Stimulated activated effector memory CD8-positive, alpha-beta T cell treated with anti-CD3 and anti-CD28 coated beads, Interleukin-12 subunit alpha, Interleukin-12 subunit beta, amount 100 ng/mL, for 72 hours (primary cell): Measurements from ENCODE around the gene NEURL1.
A peak's percentile ranks its signal among the peaks of the same experiment; 100 is the strongest.
"Not testable (repeated sequence)": the region's sequence is repeated elsewhere in the genome, so short reads cannot be mapped to it uniquely, and the experiment has no call there.

Experiments used
- ATAC-seq: fragments of 150-1000 bp; cut with Tn5 transposase; 2 replicates; pipeline ENCODE4 v1.10.0; 2021
- DNase-seq, 2 donors: peaks; one replicate each; pipeline ENCODE4 v3.0.0; 2021 to 2022; ENCODE audit warnings: low spot score in 2 of 2
- H3K27ac Mint-ChIP-seq: one replicate; pipeline ENCODE4 v1.8.0; 2022; ENCODE audit warnings: mild to moderate bottlenecking, mixed read lengths
- H3K36me3 Mint-ChIP-seq: one replicate; pipeline ENCODE4 v1.8.0; 2022; ENCODE audit warnings: mild to moderate bottlenecking, mixed read lengths
- H3K4me1 Mint-ChIP-seq: one replicate; pipeline ENCODE4 v1.8.0; 2022; ENCODE audit warnings: mixed read lengths
- H3K4me3 Mint-ChIP-seq: one replicate; pipeline ENCODE4 v1.8.0; 2022; ENCODE audit warnings: mild to moderate bottlenecking, mixed read lengths
- H3K9me3 Mint-ChIP-seq: one replicate; pipeline ENCODE4 v1.8.0; 2022; ENCODE audit warnings: mixed read lengths

Gene NEURL1

DNA sequence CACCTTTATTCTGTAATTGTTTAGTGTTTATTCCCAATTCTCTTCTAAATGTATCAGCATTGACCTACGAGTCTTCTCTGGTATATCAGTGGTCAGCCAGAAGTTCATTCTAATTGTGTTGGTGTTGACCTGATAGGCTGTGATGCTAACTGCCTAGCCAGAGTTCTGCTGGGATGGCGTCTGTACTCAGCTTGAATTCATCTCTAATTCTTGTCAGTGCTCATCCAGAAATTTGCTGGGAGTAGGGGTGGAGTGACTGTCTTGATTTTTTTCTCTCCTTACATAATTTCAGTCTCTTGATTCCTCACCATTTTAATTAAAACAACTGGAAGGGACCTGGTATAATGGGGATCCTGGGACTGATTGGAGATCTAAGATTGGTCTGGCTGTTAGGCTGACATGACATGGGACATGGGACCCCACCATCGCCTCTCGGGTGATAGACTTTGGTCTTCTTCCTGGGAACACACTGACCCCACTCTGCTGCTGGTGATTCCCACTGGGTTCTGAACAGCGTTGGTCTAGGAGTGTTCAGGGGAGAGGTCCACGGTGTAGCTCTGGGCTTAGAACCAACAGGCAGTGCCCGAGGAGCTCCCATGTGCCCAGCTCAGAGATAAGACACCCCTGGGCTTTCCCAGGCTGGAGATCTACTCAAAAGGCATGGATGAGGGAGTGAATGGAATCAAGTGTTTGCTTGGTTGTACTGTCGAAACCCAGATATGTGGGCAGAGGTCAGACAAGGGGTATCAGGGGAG is 3.8 kb downstream of the NEURL1 start:
- ATAC-seq, result no peak
- H3K4me3 Mint-ChIP-seq, result no peak overlapping the region
- no peak overlapping the region for H3K27ac Mint-ChIP-seq
- H3K9me3 Mint-ChIP-seq, result no peaks in the 10 kb centered on the region
- DNase-seq, result no peak
- H3K4me1 Mint-ChIP-seq, result peaks cover 19% of the 10 kb centered on the region
- no peaks in the 10 kb centered on the region for H3K36me3 Mint-ChIP-seq

DNA sequence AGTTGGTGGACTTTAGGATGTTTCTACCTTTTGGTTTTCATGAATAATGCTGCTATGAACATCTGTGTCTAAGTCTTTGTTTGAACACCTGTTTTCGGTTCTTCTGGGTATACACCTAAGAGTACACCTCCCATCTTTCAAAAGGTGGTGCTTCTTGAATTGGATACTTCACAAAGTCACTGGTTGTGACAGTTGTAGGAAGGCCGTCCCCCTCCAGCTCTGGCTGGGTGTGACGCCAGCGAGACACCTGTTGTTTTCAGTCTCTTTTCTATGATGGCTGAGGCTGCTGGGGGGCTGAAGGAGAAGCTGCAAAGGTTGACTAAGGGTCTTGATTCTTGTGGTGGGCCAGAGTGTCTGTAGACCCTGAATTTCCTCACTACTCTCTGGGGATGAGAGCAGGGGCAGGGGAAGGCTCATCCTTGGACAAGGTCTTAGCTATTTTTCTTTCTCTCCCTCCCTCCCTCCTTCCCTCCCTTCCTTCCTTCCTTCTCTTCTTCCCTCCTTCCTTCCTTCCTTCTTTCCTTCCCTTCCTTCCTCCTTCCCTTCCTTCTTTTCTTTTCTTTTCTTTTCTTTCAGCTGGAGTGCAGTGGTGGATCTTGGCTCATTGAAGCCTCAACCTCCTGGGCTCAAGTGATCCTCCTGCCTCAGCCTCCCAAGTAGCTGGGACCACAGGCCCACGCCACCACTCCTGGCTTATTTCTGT is 5.6 kb downstream of the NEURL1 start:
- peak overlapping the region; percentile 40 for H3K27ac Mint-ChIP-seq
- DNase-seq, result no peak
- H3K4me3 Mint-ChIP-seq, result no peak overlapping the region
- ATAC-seq, result no peak
- H3K4me1 Mint-ChIP-seq, result peaks cover 24% of the 10 kb centered on the region
- H3K9me3 Mint-ChIP-seq, result no peaks in the 10 kb centered on the region
- peaks cover 9% of the 10 kb centered on the region for H3K36me3 Mint-ChIP-seq

GRCh38 chr10:103499881-103500280 is 6.4 kb downstream of the NEURL1 start:
- Mint-ChIP-seq H3K27ac (no peak overlapping the region), H3K4me3 (no peak overlapping the region), H3K36me3 (peaks cover 14% of the 10 kb centered on the region), H3K4me1 (peaks cover 29% of the 10 kb centered on the region), H3K9me3 (no peaks in the 10 kb centered on the region)
- DNase-seq (no peak), ATAC-seq (no peak)

GRCh38 chr10:103500481-103500880 is 7.0 kb downstream of the NEURL1 start:
- Mint-ChIP-seq H3K9me3 (no peaks in the 10 kb centered on the region), H3K4me1 (peaks cover 29% of the 10 kb centered on the region), H3K36me3 (peaks cover 14% of the 10 kb centered on the region), H3K27ac (no peak overlapping the region), H3K4me3 (no peak overlapping the region)
- DNase-seq (no peak), ATAC-seq (no peak)

- Mint-ChIP-seq H3K4me1 (peaks cover 29% of the 10 kb centered on the region), H3K4me3 (no peak overlapping the region), H3K36me3 (peaks cover 14% of the 10 kb centered on the region), H3K27ac (no peak overlapping the region), H3K9me3 (no peaks in the 10 kb centered on the region)
- no peak for DNase-seq
- ATAC-seq, result no peak
Observed at GRCh38 chr10:103501186-103501585, 7.7 kb downstream of the NEURL1 start.

DNA sequence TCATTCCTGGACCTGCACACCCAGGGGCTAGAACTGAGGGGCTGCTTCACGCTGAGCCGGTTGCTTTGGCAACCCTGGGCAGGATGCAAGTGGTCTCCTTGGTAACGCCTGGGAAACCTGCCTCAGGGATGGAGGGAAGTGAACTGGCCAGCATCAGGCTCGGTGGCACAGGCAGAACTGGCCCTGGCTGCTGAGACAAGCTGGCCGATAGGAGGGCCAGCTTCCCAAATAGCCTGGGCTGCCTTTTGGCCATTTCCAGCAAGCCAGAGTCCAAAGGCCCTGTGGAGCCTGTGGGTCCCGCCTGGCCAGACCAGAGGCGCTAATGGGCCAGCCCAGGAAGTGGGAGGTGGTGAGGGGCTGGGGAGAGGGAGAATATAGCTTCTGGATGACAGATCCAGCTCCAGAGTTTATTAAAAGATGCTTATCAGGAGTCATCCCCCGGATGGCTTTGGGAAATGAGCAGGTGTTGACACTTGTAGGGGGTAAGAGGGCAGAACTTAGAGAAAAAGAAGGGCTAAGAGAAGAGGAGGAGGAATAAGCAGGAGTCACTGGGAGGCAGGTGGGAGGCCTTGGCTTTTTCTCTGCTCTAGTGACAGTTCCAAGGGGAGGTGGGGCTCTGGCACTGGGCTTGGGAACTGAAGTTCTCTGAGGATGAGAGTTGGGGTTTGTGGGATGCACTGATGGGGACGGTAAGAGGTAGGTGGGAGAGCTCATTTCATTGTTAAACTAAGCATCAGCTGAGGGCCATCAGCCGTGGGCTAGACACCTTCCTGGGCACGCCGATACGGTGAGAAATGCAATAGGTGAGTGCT is 9.6 kb downstream of the NEURL1 start:
- DNase-seq, result no peak
- no peak for ATAC-seq
- Mint-ChIP-seq H3K27ac (peak overlapping the region; percentile 16), H3K36me3 (peaks cover 14% of the 10 kb centered on the region), H3K4me1 (peaks cover 29% of the 10 kb centered on the region), H3K4me3 (no peak overlapping the region), H3K9me3 (no peaks in the 10 kb centered on the region)

DNA sequence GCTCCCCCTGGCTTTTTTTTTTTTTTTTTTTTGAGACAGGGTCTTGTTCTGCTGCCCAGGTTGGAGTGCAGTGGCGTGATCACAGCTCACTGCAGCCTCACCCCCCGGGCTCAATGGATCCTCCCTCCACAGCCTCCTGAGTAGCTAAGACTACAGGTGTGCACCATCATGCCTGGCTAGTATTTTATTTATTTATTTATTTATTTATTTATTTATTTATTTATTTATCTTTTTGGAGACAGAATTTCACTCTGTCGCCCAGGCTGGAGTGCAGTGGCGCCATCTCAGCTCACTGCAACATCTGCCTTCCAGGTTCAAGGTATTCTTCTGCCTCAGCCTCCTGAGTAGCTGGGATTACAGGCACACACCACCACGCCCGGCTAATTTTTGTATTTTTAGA is 10.3 kb downstream of the NEURL1 start:
- ATAC-seq, H3K4me3 Mint-ChIP-seq, DNase-seq, H3K9me3 Mint-ChIP-seq: not testable (repeated sequence)
- peak overlapping the region; percentile 0 for H3K27ac Mint-ChIP-seq
- H3K36me3 Mint-ChIP-seq, result peaks cover 14% of the 10 kb centered on the region
- H3K4me1 Mint-ChIP-seq, result peaks cover 29% of the 10 kb centered on the region

- H3K27ac Mint-ChIP-seq, result peak overlapping the region; percentile 0
Observed at GRCh38 chr10:103504181-103504783, 10.8 kb downstream of the NEURL1 start.

GRCh38 chr10:103506061-103506460 is 12.6 kb downstream of the NEURL1 start:
- no peak for ATAC-seq
- no peak for DNase-seq
- Mint-ChIP-seq H3K36me3 (peaks cover 14% of the 10 kb centered on the region), H3K4me1 (peaks cover 23% of the 10 kb centered on the region), H3K27ac (no peak overlapping the region), H3K9me3 (no peaks in the 10 kb centered on the region), H3K4me3 (no peak overlapping the region)

More at GRCh38 chr10:103504181-103504783, 10.8 kb downstream of the NEURL1 start:
- Mint-ChIP-seq H3K9me3 (no peaks in the 10 kb centered on the region), H3K4me1 (peaks cover 29% of the 10 kb centered on the region), H3K36me3 (peaks cover 14% of the 10 kb centered on the region), H3K4me3 (no peak overlapping the region)
- peak; percentile 92 for ATAC-seq
- no peak for DNase-seq

DNA sequence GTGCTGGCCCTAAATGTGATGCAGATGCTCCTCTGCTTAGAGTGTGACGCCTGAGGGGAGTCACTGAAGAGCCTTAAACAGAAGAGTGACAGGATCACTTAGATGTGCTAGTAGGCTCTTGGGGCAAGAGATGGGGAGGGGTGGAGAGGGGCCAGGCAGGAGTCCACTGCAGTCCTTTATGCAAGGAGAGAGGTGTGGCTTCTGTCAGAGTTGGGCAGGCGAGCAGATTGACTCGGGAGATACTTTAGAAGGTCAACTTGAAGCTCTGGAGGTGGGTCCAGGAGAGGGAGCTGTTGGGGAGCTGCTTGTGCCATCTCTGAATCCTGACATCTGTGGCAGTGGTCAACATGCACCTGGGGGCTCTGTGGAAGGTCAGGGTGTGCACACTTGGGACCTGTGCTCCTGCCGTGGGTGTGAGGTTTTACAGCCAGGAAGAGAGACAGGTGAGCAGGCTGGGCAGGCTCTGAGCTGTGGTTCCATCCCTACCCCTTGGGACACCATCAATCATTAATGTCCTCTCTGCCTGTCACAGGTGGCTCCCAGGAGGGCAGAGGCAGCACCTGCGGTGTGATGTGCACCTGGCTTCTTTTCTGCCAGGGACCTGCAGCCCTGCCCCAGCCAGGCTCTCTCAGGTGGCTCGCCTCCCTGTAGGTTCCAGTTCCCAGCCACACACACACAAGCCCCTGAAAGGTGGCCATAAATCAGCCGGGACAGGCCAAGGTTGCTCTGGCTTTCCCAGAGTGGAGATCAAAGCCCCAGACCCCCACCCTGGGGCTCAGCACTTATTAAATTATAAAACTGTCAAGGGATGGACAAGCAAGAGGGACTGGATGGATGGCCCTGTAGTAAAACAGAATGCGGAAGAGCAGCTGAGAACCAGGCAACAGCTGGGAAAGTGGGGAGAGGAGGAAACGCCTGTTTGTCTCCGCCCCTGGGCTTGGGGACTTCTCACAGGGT is 14.0 kb downstream of the NEURL1 start:
- Mint-ChIP-seq H3K9me3 (no peaks in the 10 kb centered on the region), H3K27ac (no peak overlapping the region), H3K36me3 (peaks cover 14% of the 10 kb centered on the region), H3K4me3 (no peak overlapping the region), H3K4me1 (peaks cover 17% of the 10 kb centered on the region)
- no peak for ATAC-seq
- no peak for DNase-seq

DNA sequence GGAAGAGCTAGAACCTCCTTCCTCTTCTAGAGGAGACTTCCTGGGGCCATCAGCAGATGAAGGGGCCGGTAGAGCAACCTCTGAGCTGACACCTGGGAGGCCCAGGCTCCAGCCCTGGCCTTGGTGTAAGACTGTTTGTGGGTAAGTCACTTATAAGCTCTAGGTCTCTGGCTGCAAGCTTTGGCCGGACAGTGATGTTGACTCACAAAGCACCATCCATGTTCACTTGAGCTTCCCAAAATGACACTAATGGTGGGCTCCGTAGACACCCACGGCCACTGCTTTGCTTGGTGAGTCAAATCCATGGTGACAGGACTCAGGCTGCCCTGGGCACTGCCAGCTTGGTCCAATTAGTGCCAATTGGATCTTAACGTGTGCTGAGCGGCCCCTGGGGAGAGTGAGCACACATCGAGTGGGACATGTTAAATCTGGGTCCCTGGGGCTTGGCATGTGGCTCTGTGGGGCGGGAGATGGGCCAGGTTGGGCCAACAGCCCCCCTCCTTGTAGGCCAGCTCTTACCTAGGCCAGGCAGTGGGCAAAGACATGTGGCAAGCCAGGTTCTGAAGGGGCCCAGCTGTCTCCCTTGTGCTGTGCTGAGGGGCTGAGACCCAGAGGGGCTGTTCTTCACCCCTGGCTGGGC is 16.7 kb downstream of the NEURL1 start:
- Mint-ChIP-seq H3K9me3 (no peaks in the 10 kb centered on the region), H3K4me1 (no peaks in the 10 kb centered on the region), H3K4me3 (no peak overlapping the region), H3K27ac (no peak overlapping the region), H3K36me3 (no peaks in the 10 kb centered on the region)
- DNase-seq (no peak), ATAC-seq (no peak)

DNA sequence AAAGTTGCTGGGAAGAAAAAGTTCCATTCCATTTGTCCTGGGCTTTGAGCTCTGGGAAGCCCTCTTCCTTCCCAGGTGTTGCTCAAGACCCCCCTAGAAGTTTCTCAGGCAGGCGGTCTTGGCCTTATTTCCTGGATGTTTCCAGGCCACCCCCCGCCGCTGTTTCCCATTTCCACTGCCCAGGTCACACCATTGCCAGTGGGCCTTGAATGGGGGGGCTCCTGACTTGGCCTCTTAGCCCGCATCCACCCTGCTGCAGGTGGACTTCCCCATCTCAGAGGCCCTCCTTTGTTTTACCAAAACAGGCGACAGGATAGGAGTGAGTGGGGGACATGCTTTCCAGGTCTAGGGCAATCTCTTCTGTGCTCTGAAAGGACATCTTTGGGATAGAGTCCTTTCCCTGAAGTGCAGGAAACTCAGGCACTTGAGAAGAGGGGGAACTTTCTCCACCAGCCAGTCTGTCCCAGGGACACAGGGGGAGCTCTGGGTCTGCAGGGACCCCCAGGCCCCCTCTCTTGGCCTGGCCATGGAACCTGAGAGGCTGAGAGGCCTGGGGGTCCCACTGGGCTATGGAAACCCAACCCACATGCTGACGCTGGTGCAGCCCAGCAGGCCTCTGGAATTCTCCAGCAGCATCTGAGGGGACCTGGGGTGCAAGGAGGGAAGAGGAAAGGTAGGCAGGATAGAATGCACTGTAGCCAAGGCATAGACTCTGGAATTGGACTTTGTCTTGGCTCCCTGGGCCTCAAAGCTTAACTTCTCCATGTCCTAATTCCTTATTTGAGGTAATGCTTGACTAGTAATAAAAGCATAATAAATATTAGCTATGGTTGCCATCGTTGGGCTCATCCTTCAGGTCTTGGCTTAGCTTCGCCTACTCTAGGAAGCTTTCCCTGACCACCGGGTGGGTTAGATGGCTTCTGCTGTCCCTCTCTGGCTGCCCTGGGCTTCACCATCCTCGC is 17.6 kb downstream of the NEURL1 start:
- Mint-ChIP-seq H3K27ac (no peak overlapping the region), H3K36me3 (no peaks in the 10 kb centered on the region), H3K4me3 (no peak overlapping the region), H3K9me3 (no peaks in the 10 kb centered on the region), H3K4me1 (peaks cover 6% of the 10 kb centered on the region)
- DNase-seq (no peak), ATAC-seq (no peak)

- no peak overlapping the region for H3K4me3 Mint-ChIP-seq
- H3K27ac Mint-ChIP-seq, result no peak overlapping the region
- H3K36me3 Mint-ChIP-seq, result no peaks in the 10 kb centered on the region
- no peak for DNase-seq
- no peaks in the 10 kb centered on the region for H3K9me3 Mint-ChIP-seq
- ATAC-seq, result no peak
- H3K4me1 Mint-ChIP-seq, result peaks cover 14% of the 10 kb centered on the region
Observed at GRCh38 chr10:103512166-103512565, 18.7 kb downstream of the NEURL1 start.
